ENCODE results near the gene CUTA. TPM values are rescaled to one million over a fixed set of nuclear protein-coding genes. Genes with fewer than 3 reads are reported as not detected.
A peak's percentile ranks its signal among the peaks of the same experiment; 100 is the strongest.

The CUTA gene
- total and polyA plus RNA-seq, 2 of the 13 experiments (the other 11 are each of a cell fraction or from before 2014, with no cell fraction given) = 170 to 180 TPM

DNA sequence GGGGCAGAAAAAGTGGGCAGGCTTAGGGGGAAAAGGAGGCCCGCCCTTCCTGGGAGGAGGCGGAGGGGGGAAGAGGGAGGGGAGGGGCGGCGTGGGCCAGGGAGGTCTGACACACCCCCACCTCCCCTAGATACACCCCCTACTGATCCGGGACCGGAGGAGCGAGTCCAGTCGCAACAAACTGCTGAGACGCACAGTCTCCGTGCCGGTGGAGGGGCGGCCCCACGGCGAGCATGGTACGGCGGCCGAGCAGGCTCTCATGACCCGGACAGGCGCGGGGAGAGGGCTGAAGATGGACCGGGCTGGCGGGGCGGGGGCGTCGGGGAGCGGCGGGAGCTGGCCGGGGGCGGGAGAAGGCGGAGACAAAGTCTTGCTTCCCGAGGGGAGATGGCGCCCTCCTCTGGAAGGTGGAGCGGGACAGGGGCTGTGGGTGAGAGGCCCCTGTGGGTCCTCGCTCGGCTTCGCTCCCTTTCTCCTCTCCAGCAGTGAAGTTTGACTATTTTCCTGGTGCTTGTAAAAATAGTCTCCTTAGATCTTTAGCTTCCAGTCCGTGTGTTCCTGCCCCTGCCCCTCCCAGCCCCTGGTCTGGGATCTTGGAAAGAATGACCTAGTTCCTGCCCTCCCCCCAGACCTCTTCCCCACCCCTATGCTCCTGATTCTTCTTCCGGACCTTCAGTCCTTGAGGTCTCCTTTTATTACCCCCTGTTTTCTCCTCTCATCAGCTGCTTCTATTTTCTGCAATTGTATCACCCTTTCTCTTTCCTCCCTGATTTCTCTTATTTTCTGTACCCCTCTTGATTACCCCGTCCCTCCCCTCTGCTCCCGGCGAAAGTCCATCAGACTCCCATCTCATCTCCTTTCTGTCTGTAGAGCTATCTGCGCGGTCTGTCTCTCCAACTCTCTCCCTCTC lies 8.0 kb upstream of the CUTA start (continued):
- TF ChIP-seq EED (CRISPR knock-in tag; IDR thresholded peaks at IDR 0.05) = no peak
- TF ChIP-seq ARID5B (CRISPR knock-in tag; IDR thresholded peaks at IDR 0.05) = peak; percentile 53
- TF ChIP-seq NKX3-1 (CRISPR knock-in tag; IDR thresholded peaks at IDR 0.05) = no peak
- TF ChIP-seq ZNF724P (CRISPR knock-in tag; IDR thresholded peaks at IDR 0.05; ENCODE audit: borderline replicate concordance) = no peak
- no peak for TF ChIP-seq AGO2 (optimal IDR thresholded peaks at IDR 0.05; ENCODE audit: low read depth, low read length)
- TF ChIP-seq NFE2 (CRISPR knock-in tag; IDR thresholded peaks at IDR 0.05) = no peak
- TF ChIP-seq TP53 (CRISPR knock-in tag; conservative IDR thresholded peaks at IDR 0.05) = no peak
- no peak for TF ChIP-seq ZSCAN5A (CRISPR knock-in tag; IDR thresholded peaks at IDR 0.05; ENCODE audit: borderline replicate concordance)
- TF ChIP-seq ZNF136 (CRISPR knock-in tag; IDR thresholded peaks at IDR 0.05; ENCODE audit: low read depth) = no peak
- TF ChIP-seq, protein P1, sequence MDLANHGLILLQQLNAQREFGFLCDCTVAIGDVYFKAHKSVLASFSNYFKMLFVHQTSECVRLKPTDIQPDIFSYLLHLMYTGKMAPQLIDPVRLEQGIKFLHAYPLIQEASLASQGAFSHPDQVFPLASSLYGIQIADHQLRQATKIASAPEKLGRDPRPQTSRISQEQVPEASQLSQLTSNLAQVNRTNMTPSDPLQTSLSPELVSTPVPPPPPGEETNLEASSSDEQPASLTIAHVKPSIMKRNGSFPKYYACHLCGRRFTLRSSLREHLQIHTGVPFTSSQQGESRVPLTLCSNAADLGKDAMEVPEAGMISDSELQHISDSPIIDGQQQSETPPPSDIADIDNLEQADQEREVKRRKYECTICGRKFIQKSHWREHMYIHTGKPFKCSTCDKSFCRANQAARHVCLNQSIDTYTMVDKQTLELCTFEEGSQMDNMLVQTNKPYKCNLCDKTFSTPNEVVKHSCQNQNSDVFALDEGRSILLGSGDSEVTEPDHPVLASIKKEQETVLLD (CRISPR knock-in tag; IDR thresholded peaks at IDR 0.05; ENCODE audit: low read depth) = peak; percentile 99
- TF ChIP-seq, protein P2, sequence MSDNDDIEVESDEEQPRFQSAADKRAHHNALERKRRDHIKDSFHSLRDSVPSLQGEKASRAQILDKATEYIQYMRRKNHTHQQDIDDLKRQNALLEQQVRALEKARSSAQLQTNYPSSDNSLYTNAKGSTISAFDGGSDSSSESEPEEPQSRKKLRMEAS (IDR thresholded peaks at IDR 0.05) = peak; percentile 99
- 0 out of 2 replicates have a peak, but pooled peaks have one; percentile 13 for TF ChIP-seq NCOA2 (CRISPR knock-in tag; IDR thresholded peaks at IDR 0.05)
- TF ChIP-seq ZNF530 (CRISPR knock-in tag; IDR thresholded peaks at IDR 0.05; ENCODE audit: low read depth) = no peak
- peak; percentile 75 for TF ChIP-seq TEAD3 (CRISPR knock-in tag; optimal IDR thresholded peaks at IDR 0.05; ENCODE audit: borderline replicate concordance)
- TF ChIP-seq ZNF691 (CRISPR knock-in tag; IDR thresholded peaks at IDR 0.05; ENCODE audit: borderline replicate concordance, low read depth) = 0 out of 2 replicates have a peak, but pooled peaks have one; percentile 25
- no peak; the same call in 1 of the 2 replicates for TF ChIP-seq SMAD3 (CRISPR knock-in tag; IDR thresholded peaks at IDR 0.05)
- TF ChIP-seq POLR2G (IDR thresholded peaks at IDR 0.05; ENCODE audit: low read depth, low read length) = peak; percentile 77
- 0 out of 2 replicates have a peak, but pooled peaks have one; percentile 31 for TF ChIP-seq ZBTB39 (CRISPR knock-in tag; IDR thresholded peaks at IDR 0.05)

Measured in HepG2 (cell line).